Activated T-cell treated with anti-CD3 and anti-CD28 coated beads, Interleukin-2, amount 50 U/mL, for 72 hours (primary cell): ENCODE results near the gene CACNG4. TPM values are rescaled to one million over a fixed set of nuclear protein-coding genes. Genes with fewer than 3 reads are reported as not detected.

Source experiments
- ATAC-seq, 2 donors: fragments of 150-1000 bp; cut with Tn5 transposase; replicated peaks in 1 of 2; 2 replicates each; pipeline ENCODE4 v1.10.0; 2021; ENCODE audit warnings: moderate library complexity in 2 of 2, mild to moderate bottlenecking in 1 of 2
- DNase-seq, 2 donors: peaks; one replicate each; pipeline ENCODE4 v3.0.0; 2021 to 2022; ENCODE audit warnings: mixed read lengths in 1 of 2
- H3K27ac Mint-ChIP-seq: one replicate; pipeline ENCODE4 v1.8.0; 2022; ENCODE audit warnings: mild to moderate bottlenecking, moderate library complexity, mixed read lengths
- H3K27me3 Mint-ChIP-seq: one replicate; pipeline ENCODE4 v1.8.0; 2022; ENCODE audit warnings: low read depth, mixed read lengths
- H3K36me3 Mint-ChIP-seq, 2 donors: one replicate each; pipeline ENCODE4 v1.8.0; 2022; ENCODE audit warnings: mixed read lengths in 2 of 2, mild to moderate bottlenecking in 1 of 2; ENCODE audit not compliant: insufficient read depth in 2 of 2
- H3K4me1 Mint-ChIP-seq: one replicate; pipeline ENCODE4 v1.8.0; 2022; ENCODE audit warnings: low read depth, mixed read lengths
- H3K4me3 Mint-ChIP-seq, 2 donors: one replicate each; pipeline ENCODE4 v1.8.0; 2022; ENCODE audit warnings: mild to moderate bottlenecking in 2 of 2, mixed read lengths in 2 of 2, moderate library complexity in 2 of 2
- H3K9me3 Mint-ChIP-seq, 2 donors: one replicate each; pipeline ENCODE4 v1.8.0; 2022; ENCODE audit warnings: mixed read lengths in 2 of 2
- total RNA-seq, 2 donors: library from RNA; stranded (reverse); gene quantifications; one replicate each; pipeline ENCODE4 v1.2.3, GENCODE V29; 2022

CACNG4 gene
- total RNA-seq, 2 donors from 2014 or later, result not detected

GRCh38 chr17:67021743-67022450 lies 57.4 kb downstream of the CACNG4 start:
- H3K9me3 Mint-ChIP-seq, result no peaks in the 10 kb centered on the region
- H3K4me1 Mint-ChIP-seq, result no peaks in the 10 kb centered on the region
- no peak overlapping the region for H3K4me3 Mint-ChIP-seq
- DNase-seq, result no peak
- no peak for ATAC-seq
- H3K36me3 Mint-ChIP-seq, result no peaks in the 10 kb centered on the region
- no peaks in the 10 kb centered on the region for H3K27me3 Mint-ChIP-seq
- H3K27ac Mint-ChIP-seq, result no peak overlapping the region

GRCh38 chr17:67022451-67022810 lies 57.9 kb downstream of the CACNG4 start:
- DNase-seq (no peak), ATAC-seq (no peak)
- H3K27me3 Mint-ChIP-seq, result no peaks in the 10 kb centered on the region
- no peaks in the 10 kb centered on the region for H3K4me1 Mint-ChIP-seq
- H3K27ac Mint-ChIP-seq, result no peak overlapping the region
- no peaks in the 10 kb centered on the region for H3K36me3 Mint-ChIP-seq
- H3K9me3 Mint-ChIP-seq, result no peaks in the 10 kb centered on the region
- H3K4me3 Mint-ChIP-seq, result no peak overlapping the region

GRCh38 chr17:67024736-67025135 lies 60.2 kb downstream of the CACNG4 start:
- no peak overlapping the region for H3K4me3 Mint-ChIP-seq
- no peaks in the 10 kb centered on the region for H3K4me1 Mint-ChIP-seq
- no peaks in the 10 kb centered on the region for H3K27me3 Mint-ChIP-seq
- ATAC-seq (no peak), DNase-seq (no peak)
- no peak overlapping the region for H3K27ac Mint-ChIP-seq
- no peaks in the 10 kb centered on the region for H3K36me3 Mint-ChIP-seq
- H3K9me3 Mint-ChIP-seq, result no peaks in the 10 kb centered on the region

GRCh38 chr17:67025216-67025792 lies 60.8 kb downstream of the CACNG4 start:
- H3K27me3 Mint-ChIP-seq, result no peaks in the 10 kb centered on the region
- no peaks in the 10 kb centered on the region for H3K4me1 Mint-ChIP-seq
- no peaks in the 10 kb centered on the region for H3K36me3 Mint-ChIP-seq
- no peak overlapping the region for H3K4me3 Mint-ChIP-seq
- no peaks in the 10 kb centered on the region for H3K9me3 Mint-ChIP-seq
- H3K27ac Mint-ChIP-seq, result no peak overlapping the region
- ATAC-seq, result no peak
- DNase-seq, result no peak

GRCh38 chr17:67026341-67026740 lies 61.8 kb downstream of the CACNG4 start:
- Mint-ChIP-seq H3K27me3 (no peaks in the 10 kb centered on the region), H3K4me3 (no peak overlapping the region), H3K9me3 (no peaks in the 10 kb centered on the region), H3K36me3 (no peaks in the 10 kb centered on the region), H3K4me1 (no peaks in the 10 kb centered on the region), H3K27ac (no peak overlapping the region)
- DNase-seq, result no peak
- no peak for ATAC-seq

GRCh38 chr17:67027031-67027628 lies 62.6 kb downstream of the CACNG4 start:
- H3K27me3 Mint-ChIP-seq, result no peaks in the 10 kb centered on the region
- H3K9me3 Mint-ChIP-seq, result no peaks in the 10 kb centered on the region
- DNase-seq, result no peak
- no peak for ATAC-seq
- no peak overlapping the region for H3K27ac Mint-ChIP-seq
- no peaks in the 10 kb centered on the region for H3K36me3 Mint-ChIP-seq
- H3K4me3 Mint-ChIP-seq, result no peak overlapping the region
- H3K4me1 Mint-ChIP-seq, result no peaks in the 10 kb centered on the region

- H3K27me3 Mint-ChIP-seq, result peaks cover 8% of the 10 kb centered on the region
- H3K4me1 Mint-ChIP-seq, result peaks cover 13% of the 10 kb centered on the region
- no peaks in the 10 kb centered on the region for H3K9me3 Mint-ChIP-seq
- ATAC-seq (no peak), DNase-seq (no peak)
- no peak overlapping the region for H3K4me3 Mint-ChIP-seq
- H3K36me3 Mint-ChIP-seq, result no peaks in the 10 kb centered on the region
- no peak overlapping the region for H3K27ac Mint-ChIP-seq
Measured at GRCh38 chr17:67030641-67031040, 66.1 kb downstream of the CACNG4 start.

GRCh38 chr17:67032382-67032781 lies 67.9 kb downstream of the CACNG4 start:
- H3K4me3 Mint-ChIP-seq, result no peak overlapping the region
- no peaks in the 10 kb centered on the region for H3K36me3 Mint-ChIP-seq
- ATAC-seq, result no peak
- no peak for DNase-seq
- no peak overlapping the region for H3K27ac Mint-ChIP-seq
- H3K9me3 Mint-ChIP-seq, result peaks cover 0 to 1% of the 10 kb centered on the region in 2 donors
- H3K4me1 Mint-ChIP-seq, result peaks cover 18% of the 10 kb centered on the region
- peaks cover 21% of the 10 kb centered on the region for H3K27me3 Mint-ChIP-seq

- Mint-ChIP-seq H3K9me3 (peaks cover 0 to 3% of the 10 kb centered on the region in 2 donors), H3K4me3 (no peak overlapping the region)
Measured at GRCh38 chr17:67032985-67033384, 68.5 kb downstream of the CACNG4 start.

GRCh38 chr17:67033613-67034012 lies 69.1 kb downstream of the CACNG4 start:
- peaks cover 0 to 3% of the 10 kb centered on the region in 2 donors for H3K9me3 Mint-ChIP-seq
- ATAC-seq (no peak), DNase-seq (no peak)
- no peak overlapping the region for H3K4me3 Mint-ChIP-seq
- no peaks in the 10 kb centered on the region for H3K36me3 Mint-ChIP-seq
- peaks cover 28% of the 10 kb centered on the region for H3K27me3 Mint-ChIP-seq
- peaks cover 18% of the 10 kb centered on the region for H3K4me1 Mint-ChIP-seq
- no peak overlapping the region for H3K27ac Mint-ChIP-seq

More at GRCh38 chr17:67032985-67033384, 68.5 kb downstream of the CACNG4 start:
- Mint-ChIP-seq H3K27me3 (peaks cover 24% of the 10 kb centered on the region), H3K27ac (no peak overlapping the region), H3K36me3 (no peaks in the 10 kb centered on the region), H3K4me1 (peaks cover 18% of the 10 kb centered on the region)
- ATAC-seq, result no peak
- no peak for DNase-seq

GRCh38 chr17:67035131-67036083 lies 70.9 kb downstream of the CACNG4 start:
- H3K4me1 Mint-ChIP-seq, result peaks cover 18% of the 10 kb centered on the region
- peak overlapping the region; percentile 52 to 58 for H3K4me3 Mint-ChIP-seq
- ATAC-seq (peak; percentile 81 to 85), DNase-seq (peak; percentile 13 to 36)
- peak overlapping the region; percentile 20 for H3K27ac Mint-ChIP-seq
- H3K27me3 Mint-ChIP-seq, result peaks cover 30% of the 10 kb centered on the region
- H3K36me3 Mint-ChIP-seq, result no peaks in the 10 kb centered on the region
- peaks cover 0 to 3% of the 10 kb centered on the region in 2 donors for H3K9me3 Mint-ChIP-seq

- Mint-ChIP-seq H3K27me3 (peaks cover 30% of the 10 kb centered on the region), H3K36me3 (no peaks in the 10 kb centered on the region), H3K4me1 (peaks cover 18% of the 10 kb centered on the region), H3K9me3 (peaks cover 0 to 3% of the 10 kb centered on the region in 2 donors), H3K27ac (no peak overlapping the region), H3K4me3 (no peak overlapping the region)
- ATAC-seq (no peak), DNase-seq (no peak)
Measured at GRCh38 chr17:67038861-67039365, 74.4 kb downstream of the CACNG4 start.

GRCh38 chr17:67040652-67041051 lies 76.1 kb downstream of the CACNG4 start:
- Mint-ChIP-seq H3K9me3 (peaks cover 0 to 3% of the 10 kb centered on the region in 2 donors), H3K27me3 (peaks cover 22% of the 10 kb centered on the region), H3K36me3 (no peaks in the 10 kb centered on the region), H3K4me1 (peaks cover 4% of the 10 kb centered on the region), H3K4me3 (no peak overlapping the region), H3K27ac (no peak overlapping the region)
- DNase-seq, result no peak
- ATAC-seq, result no peak
